Suprapubic skin (tissue), 4 donors: ENCODE measurements around the gene TMEM147. TPM values are rescaled to one million over a fixed set of nuclear protein-coding genes. Genes with fewer than 3 reads are reported as not detected.

ENCODE experiments used
- DNase-seq, 2 donors: peaks; one replicate each; pipeline ENCODE4 v3.0.0-alpha.2; 2019; ENCODE audit warnings: low spot score in 2 of 2
- H3K27ac ChIP-seq: fragments of 200-600 bp; sonication (generic); one replicate; pipeline ENCODE4 v1.5.1; 2019
- H3K27me3 ChIP-seq: fragments of 200-600 bp; sonication (generic); one replicate; pipeline ENCODE4 v1.5.1; 2019
- H3K36me3 ChIP-seq: fragments of 200-600 bp; sonication (generic); one replicate; pipeline ENCODE4 v1.5.1; 2019
- H3K4me1 ChIP-seq: fragments of 200-600 bp; sonication (generic); one replicate; pipeline ENCODE4 v1.5.1; 2019
- H3K4me3 ChIP-seq: fragments of 200-600 bp; sonication (generic); one replicate; pipeline ENCODE4 v1.5.1; 2019; ENCODE audit warnings: mild to moderate bottlenecking
- H3K9me3 ChIP-seq: fragments of 200-600 bp; sonication (generic); one replicate; pipeline ENCODE4 v1.5.1; 2019
- EP300 ChIP-seq: sonication (generic); formaldehyde crosslinking; IDR thresholded peaks from one replicate; pipeline ENCODE4 v1.6.1; 2017; ENCODE audit warnings: antibody characterized with exemption
- POLR2A ChIP-seq, 2 donors: fragments of 450-650 bp; IDR thresholded peaks; one replicate each; pipeline ENCODE4 v1.6.1; 2017; ENCODE audit warnings: antibody characterized with exemption in 2 of 2, mild to moderate bottlenecking in 2 of 2, moderate library complexity in 2 of 2
- POLR2AphosphoS5 ChIP-seq, 3 donors: sonication (generic); formaldehyde crosslinking; IDR thresholded peaks; one replicate each; pipeline ENCODE4 v1.6.1; 2017; ENCODE audit warnings: antibody characterized with exemption in 3 of 3
- WGBS: methylation state at CpG from one replicate; pipeline ENCODE4 v1.1.5; 2018; 5-methylcytosine and 5-hydroxymethylcytosine counted together
- total RNA-seq, 4 donors: library from RNA; depleted of rRNA; stranded (reverse); fragments of >200 nt; gene quantifications; one replicate each; pipeline ENCODE4 v1.1.0, GENCODE V29; 2016
- TF ChIP-seq, protein P1 (sequence below), 2 donors: fragments of 200-600 bp in 1 of 2; fragments of 450-650 bp in 1 of 2; sonication (generic) in 1 of 2; IDR thresholded peaks; one replicate each; pipeline ENCODE4 v1.5.1; 2016 to 2019; ENCODE audit warnings: antibody characterized with exemption in 2 of 2, mild to moderate bottlenecking in 1 of 2, moderate library complexity in 1 of 2

TMEM147 gene
- total RNA-seq, 4 donors from 2014 or later, result 67.5 to 158 (median 118) TPM

DNA sequence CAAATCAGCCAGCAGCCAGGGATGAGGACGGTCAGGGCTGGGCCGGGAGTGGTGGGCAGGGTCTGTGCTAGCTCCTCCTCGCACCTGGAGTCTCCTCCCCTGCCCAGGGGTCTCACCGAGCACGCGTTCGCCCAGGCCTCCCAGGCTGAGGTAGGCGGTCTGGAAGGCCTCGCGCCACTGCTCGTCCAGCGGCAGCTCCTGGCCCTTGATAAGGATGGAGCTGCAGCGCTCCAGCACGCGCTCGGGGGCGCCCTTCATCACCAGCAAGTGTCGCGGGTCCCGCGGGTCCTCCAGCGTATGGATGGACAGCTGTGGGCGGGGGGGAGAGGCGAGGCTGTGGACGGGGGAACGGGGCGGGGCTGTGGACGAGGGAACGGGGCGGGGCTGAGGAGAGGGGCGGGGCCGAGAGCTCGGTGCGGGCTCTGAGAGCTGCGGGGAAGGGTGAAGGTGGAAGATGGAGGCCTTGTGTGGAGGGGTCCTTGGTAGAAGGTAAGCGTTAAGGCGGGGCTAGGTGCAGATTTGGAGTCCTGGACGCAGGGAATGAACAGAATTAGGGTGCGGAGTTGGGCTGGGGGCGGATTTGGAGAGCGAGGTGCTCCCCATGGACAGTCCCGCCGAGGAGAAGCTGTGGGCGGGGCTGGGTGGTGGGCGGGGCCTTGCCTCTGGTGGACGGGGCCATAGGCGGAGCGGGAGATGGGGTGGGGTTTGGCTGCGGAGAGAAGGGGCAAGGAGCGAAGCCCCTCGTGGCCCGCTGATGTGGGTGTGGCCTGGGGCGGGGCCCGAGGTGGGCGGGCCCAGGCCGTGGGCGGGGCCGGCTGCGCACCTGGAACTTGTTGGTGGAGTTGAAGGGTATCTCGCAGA, 12.3 kb downstream of the TMEM147 start:
- no peak for DNase-seq
- WGBS, result 6% methylated on average over 42 of the region's 60 CpGs
- H3K36me3 ChIP-seq, result no peaks in the 10 kb centered on the region
- no peaks in the 10 kb centered on the region for H3K9me3 ChIP-seq
- peaks cover 52% of the 10 kb centered on the region for H3K27me3 ChIP-seq
- no peak overlapping the region for H3K27ac ChIP-seq
- H3K4me3 ChIP-seq, result peak overlapping the region; percentile 41
- peaks cover 13% of the 10 kb centered on the region for H3K4me1 ChIP-seq
- TF ChIP-seq EP300 (no peak), POLR2AphosphoS5 (IDR thresholded peaks at IDR 0.05) (no peak), POLR2A (IDR thresholded peaks at IDR 0.05) (no peak)
- TF ChIP-seq, protein P1, sequence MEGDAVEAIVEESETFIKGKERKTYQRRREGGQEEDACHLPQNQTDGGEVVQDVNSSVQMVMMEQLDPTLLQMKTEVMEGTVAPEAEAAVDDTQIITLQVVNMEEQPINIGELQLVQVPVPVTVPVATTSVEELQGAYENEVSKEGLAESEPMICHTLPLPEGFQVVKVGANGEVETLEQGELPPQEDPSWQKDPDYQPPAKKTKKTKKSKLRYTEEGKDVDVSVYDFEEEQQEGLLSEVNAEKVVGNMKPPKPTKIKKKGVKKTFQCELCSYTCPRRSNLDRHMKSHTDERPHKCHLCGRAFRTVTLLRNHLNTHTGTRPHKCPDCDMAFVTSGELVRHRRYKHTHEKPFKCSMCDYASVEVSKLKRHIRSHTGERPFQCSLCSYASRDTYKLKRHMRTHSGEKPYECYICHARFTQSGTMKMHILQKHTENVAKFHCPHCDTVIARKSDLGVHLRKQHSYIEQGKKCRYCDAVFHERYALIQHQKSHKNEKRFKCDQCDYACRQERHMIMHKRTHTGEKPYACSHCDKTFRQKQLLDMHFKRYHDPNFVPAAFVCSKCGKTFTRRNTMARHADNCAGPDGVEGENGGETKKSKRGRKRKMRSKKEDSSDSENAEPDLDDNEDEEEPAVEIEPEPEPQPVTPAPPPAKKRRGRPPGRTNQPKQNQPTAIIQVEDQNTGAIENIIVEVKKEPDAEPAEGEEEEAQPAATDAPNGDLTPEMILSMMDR (IDR thresholded peaks at IDR 0.05), result no peak

DNA sequence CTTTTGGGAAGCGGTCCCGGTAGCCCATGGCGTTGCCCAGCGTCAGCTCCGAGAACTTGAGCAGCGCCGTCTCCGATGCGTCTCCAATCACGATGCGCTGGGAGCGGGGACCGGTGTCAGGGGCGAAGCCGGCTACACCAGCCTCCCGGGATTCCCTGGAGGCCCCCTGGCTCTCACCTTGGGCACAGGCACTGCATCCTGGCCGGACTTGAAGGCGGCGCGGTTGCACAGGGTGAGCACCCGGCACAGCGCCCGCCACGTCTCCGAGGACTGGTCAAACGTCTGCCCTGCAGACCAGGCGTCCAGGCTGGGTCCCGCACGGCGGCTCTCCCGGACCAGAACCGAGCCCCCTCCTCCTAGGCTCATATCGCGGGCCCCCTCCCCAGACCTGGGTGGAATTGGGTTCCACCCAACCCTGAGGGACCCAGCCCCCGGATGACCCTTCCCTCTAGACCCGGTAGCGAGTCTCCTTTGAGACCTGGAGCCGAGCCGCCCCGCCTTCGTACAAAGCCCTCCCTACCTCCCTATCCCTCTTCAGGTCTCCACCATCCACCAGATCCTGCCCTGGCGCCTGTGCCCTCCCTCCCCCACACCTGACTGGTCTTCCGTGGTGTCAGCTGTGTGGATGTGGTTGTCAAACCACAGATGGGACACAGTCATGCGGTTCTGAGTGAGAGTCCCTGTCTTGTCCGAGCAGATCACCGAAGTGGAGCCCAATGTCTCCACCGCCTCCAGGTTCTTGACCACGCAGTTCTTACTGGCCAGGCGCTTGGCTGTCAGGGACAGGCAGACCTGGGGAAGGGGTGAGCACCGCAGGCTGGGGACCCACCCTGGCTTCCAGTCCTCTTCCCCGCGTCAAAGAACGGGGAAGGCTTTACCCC, 13.2 kb downstream of the TMEM147 start:
- DNase-seq, result no peak
- TF ChIP-seq, protein P1 (IDR thresholded peaks at IDR 0.05), result no peak
- TF ChIP-seq POLR2AphosphoS5 (IDR thresholded peaks at IDR 0.05) (no peak), EP300 (no peak), POLR2A (IDR thresholded peaks at IDR 0.05) (no peak)
- no peaks in the 10 kb centered on the region for H3K36me3 ChIP-seq
- H3K27ac ChIP-seq, result no peak overlapping the region
- H3K9me3 ChIP-seq, result no peaks in the 10 kb centered on the region
- peak overlapping the region; percentile 41 for H3K4me3 ChIP-seq
- peaks cover 13% of the 10 kb centered on the region for H3K4me1 ChIP-seq
- H3K27me3 ChIP-seq, result peaks cover 60% of the 10 kb centered on the region
- WGBS, result 46% methylated on average over 18 of the region's 53 CpGs

DNA sequence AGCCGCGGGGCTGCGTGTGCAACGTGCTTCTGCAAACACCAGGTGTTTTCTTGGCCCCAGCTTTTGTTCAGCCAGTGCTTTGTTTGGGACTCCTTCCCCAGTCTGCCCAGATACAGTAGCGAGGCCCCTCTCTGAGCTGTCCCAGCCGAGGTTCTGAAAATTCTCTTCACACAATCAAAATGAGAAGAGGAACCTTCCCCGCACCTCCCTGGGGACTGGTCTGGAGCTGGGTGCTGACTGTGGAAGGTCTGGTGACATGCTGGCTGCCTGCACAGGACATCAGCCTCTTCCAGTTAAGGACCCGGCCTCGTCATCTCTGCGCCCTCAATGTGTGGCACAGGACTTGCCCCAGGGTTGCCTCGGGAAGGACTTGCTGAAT, 13.8 kb downstream of the TMEM147 start:
- H3K4me1 ChIP-seq, result peaks cover 13% of the 10 kb centered on the region
- H3K9me3 ChIP-seq, result no peaks in the 10 kb centered on the region
- no peak overlapping the region for H3K27ac ChIP-seq
- H3K4me3 ChIP-seq, result no peak overlapping the region
- DNase-seq, result no peak
- 76% methylated on average over 10 of the region's 11 CpGs for WGBS
- H3K27me3 ChIP-seq, result peaks cover 62% of the 10 kb centered on the region
- TF ChIP-seq POLR2A (IDR thresholded peaks at IDR 0.05), result no peak
- TF ChIP-seq EP300, result no peak
- TF ChIP-seq, protein P1 (IDR thresholded peaks at IDR 0.05), result no peak
- TF ChIP-seq POLR2AphosphoS5 (IDR thresholded peaks at IDR 0.05), result no peak
- H3K36me3 ChIP-seq, result no peaks in the 10 kb centered on the region

DNA sequence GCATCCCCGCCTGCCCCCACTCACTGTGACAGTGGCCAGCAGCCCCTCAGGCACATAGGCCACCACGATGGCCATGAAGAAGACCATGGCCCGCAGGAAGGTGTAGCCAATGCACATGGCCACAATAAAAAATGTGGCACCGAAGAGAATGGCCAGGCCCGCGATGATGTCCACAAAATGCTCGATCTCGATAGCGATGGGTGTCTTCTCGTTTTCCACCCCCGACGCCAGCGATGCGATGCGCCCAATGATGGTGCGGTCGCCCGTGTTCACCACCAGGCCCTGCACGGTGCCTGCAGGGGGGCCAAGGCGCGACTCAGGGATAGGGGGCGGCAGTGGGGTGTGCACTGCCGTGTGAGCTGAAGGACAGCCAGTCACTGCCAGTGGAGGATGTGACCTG, 14.4 kb downstream of the TMEM147 start:
- H3K36me3 ChIP-seq, result no peaks in the 10 kb centered on the region
- H3K4me1 ChIP-seq, result peaks cover 13% of the 10 kb centered on the region
- H3K27me3 ChIP-seq, result peaks cover 66% of the 10 kb centered on the region
- no peak overlapping the region for H3K27ac ChIP-seq
- TF ChIP-seq POLR2AphosphoS5 (IDR thresholded peaks at IDR 0.05) (no peak), POLR2A (IDR thresholded peaks at IDR 0.05) (no peak), EP300 (no peak)
- TF ChIP-seq, protein P1 (IDR thresholded peaks at IDR 0.05), result no peak
- no peak overlapping the region for H3K4me3 ChIP-seq
- 94% methylated on average over 22 of the region's 23 CpGs for WGBS
- DNase-seq, result no peak
- no peaks in the 10 kb centered on the region for H3K9me3 ChIP-seq

DNA sequence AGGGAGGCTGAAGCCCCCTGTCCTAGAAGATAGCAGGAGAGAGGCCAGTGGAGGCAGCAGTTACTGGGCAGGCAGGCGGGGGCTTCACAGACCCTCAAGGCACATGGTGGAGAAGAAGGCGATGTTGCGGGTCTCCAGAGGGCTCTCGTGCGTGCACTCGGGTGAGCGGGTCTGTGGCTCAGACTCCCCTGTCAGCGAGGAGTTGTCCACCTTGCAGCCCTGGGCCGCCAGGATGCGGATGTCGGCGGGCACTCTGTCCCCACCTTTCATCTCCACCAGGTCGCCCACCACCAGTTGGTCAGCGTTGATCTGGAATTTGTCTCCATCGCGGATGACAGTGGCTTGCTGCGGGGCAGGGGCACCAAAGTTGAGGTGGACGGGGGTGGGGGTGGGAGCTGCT, 14.8 kb downstream of the TMEM147 start:
- Histone ChIP-seq H3K27me3 (peaks cover 71% of the 10 kb centered on the region), H3K36me3 (no peaks in the 10 kb centered on the region), H3K9me3 (no peaks in the 10 kb centered on the region), H3K27ac (no peak overlapping the region), H3K4me3 (no peak overlapping the region), H3K4me1 (peaks cover 13% of the 10 kb centered on the region)
- DNase-seq, result no peak
- WGBS, result 92% methylated on average over 4 of the region's 18 CpGs
- TF ChIP-seq POLR2A (IDR thresholded peaks at IDR 0.05) (no peak), POLR2AphosphoS5 (IDR thresholded peaks at IDR 0.05) (no peak), EP300 (no peak)
- TF ChIP-seq, protein P1 (IDR thresholded peaks at IDR 0.05), result no peak
